GM21576 (cell line): ENCODE measurements around the gene MAPK14.
"Not testable (repeated sequence)": the region's sequence is repeated elsewhere in the genome, so short reads cannot be mapped to it uniquely, and the experiment has no call there.

ENCODE experiments used
- ATAC-seq: cut with Tn5 transposase; IDR thresholded peaks from one replicate; pipeline ENCODE4 v1.9.1; 2021; ENCODE audit warnings: mild to moderate bottlenecking, moderate library complexity; ENCODE audit not compliant: unreplicated experiment

Gene MAPK14

DNA sequence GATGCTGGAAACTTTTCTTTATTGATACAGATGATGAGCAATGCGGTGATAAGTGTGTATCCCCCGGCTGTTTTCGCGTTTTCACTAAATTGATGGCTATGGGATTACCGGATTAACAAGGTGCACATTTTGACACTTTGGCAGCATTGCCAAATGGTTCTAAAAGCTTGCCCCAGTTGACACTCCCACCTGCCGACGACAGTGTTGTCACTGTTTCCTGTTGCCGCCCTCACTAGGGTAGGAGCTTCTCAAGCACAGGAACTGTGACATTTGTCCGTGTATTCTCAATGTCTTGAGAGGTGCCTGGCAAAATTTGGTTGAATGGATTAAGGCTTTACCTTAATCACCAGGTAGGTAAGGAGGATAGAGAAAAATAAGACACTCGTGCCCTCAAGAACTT, 92.9 kb downstream of the MAPK14 start:
- ATAC-seq, result peak; percentile 63

DNA sequence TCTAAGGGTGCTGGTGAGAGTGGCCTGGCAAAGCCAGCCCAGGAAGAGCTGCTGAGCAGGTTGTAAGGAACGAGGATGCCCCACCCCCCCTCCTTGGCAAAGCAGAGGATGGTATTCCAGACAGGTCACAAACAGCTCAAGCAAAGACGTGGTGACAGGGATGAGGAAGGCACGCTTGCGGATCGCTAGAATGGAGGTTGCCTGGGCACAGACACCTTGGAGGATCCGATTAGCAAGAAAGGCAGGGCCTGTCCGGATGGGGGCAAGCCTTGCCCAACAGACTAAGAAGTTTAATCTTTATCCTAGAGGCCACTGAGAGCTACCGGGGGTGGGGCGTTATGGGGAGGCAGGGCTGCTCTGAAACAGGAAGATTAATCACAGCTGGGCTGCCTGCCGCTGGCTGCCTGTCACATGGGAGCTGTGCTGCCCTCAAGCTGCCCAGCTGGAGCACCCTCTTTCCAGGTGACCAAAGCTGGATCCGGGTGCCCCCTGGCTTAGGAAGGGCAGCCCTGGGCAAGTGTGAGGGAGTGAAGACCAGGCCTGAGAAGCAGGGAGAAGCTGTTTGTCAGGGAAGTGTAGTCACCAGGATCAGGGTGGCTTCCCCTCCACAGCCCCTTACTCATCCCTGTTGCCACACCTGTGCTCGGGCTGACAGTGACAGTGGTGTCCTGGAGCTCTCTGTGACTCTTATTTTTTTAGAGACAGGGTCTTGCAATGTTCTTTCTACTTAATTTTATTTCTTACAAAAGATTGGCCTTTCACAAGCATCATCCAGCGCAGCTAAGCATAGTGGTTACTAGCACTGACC, 93.6 kb downstream of the MAPK14 start:
- peak; percentile 49 for ATAC-seq

DNA sequence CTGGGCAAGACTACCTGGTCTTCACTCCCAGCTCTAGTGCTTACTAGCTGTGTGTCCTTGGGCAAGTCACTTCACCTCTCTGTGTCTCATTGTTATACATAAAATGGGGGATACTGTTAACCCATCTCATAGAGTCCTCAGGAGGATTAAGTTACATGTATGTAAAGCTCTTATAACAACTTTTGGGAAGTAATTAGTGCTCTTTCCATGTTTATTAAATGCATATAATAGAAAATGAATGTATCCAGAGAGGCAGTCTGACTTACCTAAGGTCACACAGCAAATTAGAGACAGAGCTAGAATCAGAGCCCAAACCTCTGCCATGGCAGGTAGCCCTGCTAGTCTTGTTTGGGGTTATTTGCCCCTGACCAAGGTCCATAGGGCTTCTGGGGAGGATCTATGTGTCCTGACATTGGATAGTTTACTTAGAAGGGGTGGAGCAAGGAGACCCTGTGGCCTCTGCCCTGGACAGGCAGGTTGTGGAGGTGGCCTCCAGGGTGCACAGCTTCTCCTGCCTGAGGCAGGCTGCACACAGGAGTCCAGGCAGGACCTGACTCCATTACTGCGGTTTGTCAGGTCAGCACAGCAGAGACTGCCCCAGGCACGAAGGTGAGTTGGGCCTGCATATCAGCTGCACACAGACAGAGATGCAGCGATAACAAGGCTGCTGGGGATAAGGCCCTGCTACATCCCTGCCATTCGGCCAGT, 94.3 kb downstream of the MAPK14 start:
- ATAC-seq, result no peak

DNA sequence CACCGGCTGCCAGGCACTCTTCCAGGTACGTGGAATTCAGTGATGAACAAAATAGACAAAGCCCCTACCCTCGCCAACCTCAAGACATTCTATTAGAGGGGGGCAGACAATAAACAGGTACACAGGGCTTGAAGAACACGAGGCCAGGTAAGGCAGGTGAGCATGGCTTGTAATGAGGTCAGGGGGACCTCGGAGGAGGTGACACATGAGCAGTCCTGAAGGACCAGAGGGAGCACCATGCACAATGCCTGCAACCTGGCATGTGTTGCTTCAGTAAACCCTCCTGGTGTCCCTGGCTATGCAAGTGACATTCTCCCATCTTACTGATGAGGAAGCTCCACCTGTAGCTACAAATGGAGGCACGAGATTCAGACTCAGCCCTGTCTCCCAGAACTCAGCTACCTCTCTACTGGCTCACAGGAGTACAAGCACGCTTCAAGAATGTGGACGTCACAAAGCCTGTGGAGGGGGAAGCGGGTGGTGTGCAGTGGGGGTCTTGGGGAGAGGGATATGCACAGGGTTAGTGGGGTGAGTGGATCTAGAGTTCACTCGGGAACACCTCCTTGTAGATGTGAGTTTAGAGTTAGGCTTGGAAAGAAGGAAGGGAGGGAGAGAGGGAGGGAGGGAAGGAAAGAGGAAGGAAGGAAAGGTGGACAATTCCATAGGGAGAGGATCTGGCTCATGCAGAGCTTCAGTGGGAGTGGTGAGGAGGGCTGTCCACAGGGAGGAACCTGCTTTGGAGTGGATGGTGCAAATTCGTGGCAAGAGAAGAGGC, 95.1 kb downstream of the MAPK14 start:
- no peak for ATAC-seq

DNA sequence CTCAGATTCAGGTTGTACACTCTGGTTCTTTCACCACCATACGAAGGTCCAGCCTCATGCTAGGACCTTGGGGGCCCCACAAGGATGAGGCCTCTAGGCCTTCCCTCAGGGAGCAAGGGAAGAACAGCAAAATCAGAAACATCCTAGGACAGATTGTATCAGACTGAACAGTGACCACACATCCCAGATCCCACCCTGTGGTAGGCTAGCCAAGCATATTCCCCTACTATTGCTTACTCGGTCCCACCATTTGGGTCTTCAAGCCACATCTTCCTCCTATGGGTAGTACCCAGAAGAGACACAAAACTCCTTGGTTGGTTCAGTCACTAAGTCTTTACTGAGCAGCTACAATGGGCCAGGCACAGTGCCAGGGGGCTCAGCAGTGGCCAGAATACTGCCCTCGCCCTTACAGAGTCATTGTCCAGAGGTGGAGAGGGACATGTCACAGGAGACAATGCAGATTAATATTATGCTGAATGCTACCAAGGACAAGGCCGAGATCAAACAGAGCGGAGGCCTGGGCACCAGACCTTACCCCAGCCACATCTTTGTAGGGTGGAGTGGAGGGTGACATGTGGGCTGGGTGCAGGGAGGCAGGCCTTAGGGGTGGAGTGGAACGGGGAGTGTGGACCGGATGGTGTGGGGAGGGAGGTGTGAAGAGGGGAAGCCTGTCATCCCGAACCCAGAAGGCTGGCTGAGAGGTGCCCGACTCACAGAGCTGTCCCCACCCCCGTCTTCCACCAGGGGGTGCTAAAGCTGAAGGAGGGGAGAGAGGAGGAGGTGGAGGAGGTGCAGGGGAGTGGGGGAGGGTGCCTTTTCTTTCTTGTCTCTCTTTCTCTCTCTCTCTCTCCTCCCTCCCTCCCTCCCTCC, 95.9 kb downstream of the MAPK14 start:
- ATAC-seq, result peak; percentile 50

DNA sequence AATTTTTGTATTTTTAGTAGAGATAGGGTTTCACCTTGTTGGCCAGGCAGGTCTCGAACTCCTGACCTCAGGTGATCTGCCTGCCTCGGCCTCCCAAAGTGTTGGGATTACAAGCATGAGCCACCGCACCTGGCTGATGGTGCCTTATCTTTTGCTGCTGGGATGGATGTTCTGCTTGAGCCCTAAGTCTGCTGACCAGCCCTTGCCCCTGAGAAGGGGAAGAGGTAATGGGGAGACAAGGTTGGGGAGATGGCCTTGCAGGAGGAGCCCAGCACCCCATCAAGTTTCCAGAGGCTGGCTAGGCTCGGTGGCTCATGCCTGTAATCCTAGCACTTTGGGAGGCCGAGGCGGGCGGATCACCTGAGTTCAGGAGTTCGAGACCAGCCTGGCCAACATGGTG, 96.7 kb downstream of the MAPK14 start:
- ATAC-seq, result not testable (repeated sequence)

DNA sequence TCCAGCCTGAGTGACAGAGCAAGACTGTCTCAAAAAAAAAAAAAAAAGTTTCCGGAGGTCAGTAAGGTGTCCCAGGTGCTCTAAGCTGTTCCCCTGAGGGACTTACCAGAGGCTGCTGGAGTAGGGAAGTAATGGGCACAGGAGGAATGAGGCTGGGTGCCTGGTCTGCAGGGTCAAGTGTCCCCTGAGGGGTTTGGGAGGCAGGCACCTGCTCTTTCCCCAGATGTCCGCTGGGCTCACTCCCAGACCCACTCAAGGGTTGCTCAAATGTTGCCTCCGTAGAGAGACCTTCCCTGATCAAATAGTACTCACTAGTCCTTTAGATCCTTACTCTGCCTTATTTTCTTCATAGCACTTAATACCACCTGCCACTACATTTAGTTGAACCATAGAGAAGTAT, 97.3 kb downstream of the MAPK14 start:
- no peak for ATAC-seq

DNA sequence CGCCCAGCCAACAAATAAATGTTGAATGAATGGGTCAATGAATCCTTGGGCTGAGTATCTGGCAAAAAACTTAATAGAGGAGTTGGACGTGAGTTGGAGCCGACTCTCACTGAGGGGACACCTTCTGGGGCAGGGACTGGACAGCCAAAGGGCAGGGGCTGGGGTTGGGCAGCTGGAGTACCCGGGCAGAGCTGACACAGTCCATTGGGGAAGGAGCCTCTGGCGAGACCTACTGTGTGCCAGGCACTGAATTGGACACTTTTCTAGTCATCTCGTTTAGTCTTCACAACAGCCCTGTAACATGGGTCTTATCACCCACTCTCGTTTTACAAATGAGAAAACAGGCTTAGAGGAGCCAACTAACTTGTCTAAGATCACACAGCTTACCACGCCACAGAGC, 98.0 kb downstream of the MAPK14 start:
- ATAC-seq, result no peak

DNA sequence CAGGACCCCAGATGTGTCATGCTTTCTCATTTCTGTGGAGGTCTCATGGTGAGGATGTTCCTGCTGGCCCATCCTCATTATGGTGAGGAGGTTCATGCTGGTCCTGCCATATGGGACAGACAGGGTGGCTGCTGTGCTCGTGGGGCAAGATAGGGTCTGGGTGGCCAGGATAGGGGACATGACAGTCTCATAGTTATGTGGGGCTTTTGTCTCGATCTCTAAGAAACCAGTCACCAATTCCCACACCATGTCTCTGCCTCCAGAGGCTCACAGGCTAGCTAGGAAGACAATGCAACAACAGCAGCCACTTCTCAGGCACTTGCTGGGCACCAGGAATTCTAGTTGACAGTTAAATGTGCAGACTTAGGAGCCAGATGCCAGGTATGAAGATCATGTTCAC, 98.5 kb downstream of the MAPK14 start:
- no peak for ATAC-seq

DNA sequence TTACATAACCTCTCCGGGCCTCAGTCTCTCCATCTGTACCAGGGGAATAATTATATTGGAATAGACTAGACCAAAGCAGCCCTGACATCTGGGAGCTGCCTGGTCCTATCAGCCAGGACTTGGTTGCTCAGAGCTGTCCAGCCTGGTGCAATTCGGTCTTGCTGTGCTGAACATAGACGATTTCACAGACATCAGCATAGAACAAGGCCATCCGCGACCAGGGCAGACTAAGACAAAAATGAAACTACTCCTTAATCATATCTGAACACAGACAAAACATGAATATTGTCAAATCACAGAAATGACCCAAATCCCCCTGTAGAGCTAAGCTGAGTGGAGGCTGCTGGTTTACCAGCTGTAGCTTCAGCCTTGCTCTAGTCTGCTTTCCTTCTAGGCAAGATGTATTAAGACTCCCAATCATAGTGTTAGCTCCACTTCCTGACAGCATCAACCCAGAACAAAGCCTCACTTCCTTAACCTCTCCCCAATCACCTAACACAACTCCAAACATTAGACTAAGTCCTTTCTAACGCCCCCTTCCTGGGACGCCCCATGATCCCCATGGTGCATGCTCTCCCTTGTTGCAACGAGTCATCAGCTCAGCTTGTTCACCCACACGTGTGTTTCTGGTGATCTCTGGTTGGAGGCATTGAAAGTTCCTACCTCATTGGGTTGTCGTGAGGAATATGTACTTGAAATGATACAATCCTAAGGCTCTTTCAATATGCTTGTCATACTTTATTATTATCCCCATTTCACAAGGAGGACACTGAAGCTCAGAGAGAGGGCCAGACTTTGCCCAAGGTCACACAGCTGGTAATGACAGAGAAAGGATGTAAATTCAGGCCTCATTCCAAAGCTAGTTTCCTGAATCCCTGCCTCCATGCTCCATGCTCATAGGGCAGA, 99.2 kb downstream of the MAPK14 start:
- ATAC-seq, result no peak

DNA sequence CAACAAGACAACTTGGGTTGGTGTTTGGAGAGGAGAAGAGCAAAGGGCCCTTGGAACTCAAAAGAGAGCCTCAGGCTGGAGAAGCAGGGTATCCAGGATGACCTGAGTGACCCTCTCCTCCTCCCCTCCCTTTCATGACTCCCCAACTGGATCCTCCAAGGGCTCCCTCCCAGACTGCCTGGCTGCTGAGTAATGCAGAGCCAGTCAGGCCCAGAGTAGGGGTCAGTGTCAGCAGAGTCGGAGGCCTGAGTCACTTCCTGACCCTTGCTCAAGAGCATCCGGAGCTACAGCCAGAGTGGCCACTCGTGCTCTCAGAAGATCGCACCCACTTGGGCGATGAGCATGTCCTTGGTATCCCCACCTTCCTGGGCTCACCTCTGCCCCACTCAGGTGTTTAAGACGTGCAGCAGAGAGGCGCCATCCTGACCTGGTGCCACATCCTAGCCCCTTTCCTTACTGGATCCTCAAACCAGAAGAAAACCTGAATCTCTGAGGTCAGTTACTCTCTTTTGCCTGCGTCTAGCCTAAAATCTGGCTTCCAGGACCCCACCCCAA, 99.9 kb downstream of the MAPK14 start:
- ATAC-seq, result no peak

DNA sequence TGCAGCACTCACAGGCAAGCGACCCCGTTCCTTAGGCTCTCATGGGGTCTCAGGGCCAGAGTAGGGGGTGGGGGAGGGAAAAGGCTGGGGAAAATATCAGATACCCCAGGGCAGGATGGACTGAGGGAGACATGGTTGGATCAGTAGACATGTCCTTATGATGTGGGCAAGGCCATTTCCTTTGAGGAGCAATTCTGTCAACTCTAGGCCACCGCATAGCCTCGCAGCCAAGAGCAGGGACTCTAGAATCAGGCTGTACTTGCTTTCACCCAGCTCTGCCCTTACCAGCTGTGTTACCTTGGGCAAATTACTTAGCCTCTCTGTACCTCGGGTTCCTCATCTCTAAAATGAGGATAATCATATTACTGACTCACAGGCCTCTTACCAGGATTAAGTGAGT, 100.5 kb downstream of the MAPK14 start:
- ATAC-seq, result no peak

DNA sequence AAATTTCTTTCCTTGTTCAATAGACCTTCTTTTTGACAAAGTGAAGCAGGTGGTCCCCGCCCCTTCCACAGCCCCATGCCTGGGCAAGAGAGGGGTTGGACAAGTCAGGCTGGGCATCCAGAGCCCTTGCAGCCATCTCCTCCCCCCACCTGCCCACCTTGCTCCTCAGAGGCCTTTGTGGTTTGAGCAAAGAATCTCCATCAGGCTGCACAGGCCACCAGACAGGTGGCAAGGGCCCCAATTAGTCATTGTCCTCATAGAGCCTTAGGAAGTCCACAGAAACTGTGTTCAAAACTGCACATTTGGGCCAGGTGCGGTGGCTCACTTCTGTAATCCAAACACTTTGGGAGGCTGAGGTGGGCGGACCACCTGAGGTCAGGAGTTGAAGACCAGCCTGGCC, 101.2 kb downstream of the MAPK14 start:
- ATAC-seq, result no peak

DNA sequence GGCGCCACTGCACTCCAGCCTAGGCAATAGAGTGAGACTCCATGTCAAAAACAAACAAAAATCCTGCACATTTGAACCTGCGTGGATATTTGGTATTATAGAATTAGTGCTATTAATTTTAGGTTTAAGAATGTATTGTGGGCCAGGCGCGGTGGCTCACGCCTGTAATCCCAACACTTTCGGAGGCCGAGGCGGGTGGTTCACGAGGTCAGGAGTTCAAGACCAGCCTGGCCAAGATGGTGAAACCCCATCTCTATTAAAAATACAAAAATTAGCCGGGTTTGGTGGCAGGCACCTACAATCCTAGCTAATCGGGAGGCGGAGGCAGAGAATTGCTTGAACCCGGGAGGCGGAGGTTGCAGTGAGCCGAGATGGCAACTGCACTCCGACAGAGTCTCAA, 101.7 kb downstream of the MAPK14 start:
- ATAC-seq, result not testable (repeated sequence)

DNA sequence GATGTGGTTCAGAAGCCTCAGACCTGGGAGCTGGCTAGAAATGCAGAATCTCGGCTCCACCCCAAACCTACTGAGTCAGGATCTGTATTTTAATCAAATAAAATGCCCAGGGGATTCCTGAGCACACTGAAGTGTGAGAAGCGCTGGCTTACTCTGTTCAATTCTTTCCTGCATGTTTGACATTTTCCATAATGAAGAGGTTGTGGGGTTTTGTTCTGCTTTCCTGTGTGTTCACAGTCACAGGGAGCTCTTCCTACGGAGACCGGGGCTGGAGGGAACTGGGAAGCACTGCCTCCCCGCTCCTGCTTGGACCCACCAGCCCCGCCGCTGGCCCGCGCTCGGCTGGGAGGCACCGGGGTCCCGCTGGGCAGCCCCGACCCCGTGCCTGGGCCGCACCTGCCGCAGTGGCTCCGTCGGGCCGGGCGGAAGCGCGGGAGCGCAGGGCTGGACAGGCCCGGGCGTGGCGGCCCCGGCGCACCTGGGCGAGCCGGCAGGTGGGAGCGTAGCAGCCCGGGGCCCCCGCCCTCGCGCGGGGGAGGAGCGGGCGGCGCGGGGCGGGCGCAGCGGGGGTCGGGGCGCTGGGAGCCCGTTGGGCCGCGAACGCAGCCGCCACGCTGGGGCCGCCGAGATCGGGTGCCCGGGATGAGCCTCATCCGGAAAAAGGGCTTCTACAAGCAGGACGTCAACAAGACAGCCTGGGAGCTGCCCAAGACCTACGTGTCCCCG, 102.5 kb downstream of the MAPK14 start, which contains the start of gene MAPK13:
Gene MAPK13, plus strand, starts transcription at position 573 of the 726 bp plus-strand sequence. Its CDS starts 70 bp downstream, at position 643.
- ATAC-seq, result no peak

DNA sequence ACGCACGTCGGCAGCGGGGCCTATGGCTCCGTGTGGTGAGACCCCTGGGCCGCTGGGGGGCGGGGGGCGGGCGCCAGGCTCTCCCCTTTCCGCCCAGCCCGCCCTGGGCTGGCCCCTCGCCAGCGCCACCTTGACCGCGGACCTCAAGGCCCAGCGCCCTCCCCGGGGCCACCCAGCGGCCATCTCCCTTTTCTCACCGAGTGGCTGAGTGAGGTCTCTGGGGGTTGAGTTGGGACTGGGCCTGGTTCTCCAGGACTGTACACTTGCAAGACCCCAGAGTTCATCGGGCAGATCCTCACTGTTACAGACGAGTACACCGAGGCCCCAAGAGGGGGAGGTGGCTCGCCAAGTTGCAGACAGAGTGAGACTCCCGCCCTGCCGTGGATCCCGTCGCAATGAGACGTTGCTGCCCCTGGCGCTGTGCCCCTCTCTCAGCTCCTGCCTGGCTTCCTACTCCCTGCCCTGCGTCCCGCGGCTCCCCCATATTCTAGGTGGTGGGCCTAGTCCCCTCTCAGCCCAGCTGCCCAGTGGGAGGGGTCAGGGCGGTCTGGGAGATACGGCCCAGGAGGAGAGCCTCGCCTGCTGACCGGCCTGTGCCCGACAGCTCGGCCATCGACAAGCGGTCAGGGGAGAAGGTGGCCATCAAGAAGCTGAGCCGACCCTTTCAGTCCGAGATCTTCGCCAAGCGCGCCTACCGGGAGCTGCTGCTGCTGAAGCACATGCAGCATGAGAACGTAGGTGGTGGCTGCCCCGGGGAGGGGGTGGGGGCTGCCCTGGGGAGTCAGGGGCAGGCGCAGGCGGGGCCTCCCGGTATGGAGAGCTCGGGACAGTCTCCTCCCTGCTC, 103.3 kb downstream of the MAPK14 start:
- ATAC-seq, result no peak

DNA sequence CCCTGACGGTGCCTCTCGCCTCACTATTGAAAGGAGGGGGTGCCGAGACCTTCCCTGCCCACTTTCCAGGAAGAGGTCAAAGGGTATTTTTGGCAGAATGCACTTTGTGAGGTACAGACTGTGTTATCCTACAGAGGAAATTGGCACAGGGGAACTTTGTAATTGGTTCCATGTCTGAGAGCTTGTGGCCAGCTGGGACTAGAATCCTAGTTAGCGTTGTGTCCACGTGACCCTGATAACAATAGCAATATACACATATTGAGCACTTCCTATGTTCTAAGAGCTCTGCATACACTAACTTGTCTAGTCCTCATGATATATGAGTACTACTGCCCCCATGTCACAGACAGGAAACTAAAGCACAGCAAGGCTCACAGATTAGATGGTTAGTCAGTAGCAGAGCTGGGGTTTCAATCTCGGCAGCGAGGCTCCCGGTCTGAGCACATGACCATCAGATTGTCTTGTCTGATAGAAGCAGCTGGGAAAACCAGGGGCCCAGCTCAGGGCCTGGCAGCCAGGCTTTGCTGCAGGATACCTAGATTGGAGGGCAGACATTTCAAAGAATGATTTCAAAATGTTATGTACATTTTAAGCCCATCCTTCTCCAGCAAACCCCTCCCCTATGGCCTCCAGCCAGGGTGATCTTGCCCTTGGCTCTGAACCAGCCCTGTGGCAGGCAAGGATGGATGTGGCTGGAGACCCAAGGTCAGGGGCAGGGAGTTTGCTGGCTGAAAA, 104.1 kb downstream of the MAPK14 start:
- ATAC-seq, result peak; percentile 87
